HL-60 (cell line): Measurements from ENCODE around the gene NUDT2.

Experiments used
- POLR2AphosphoS5 ChIP-seq: IDR thresholded peaks from 2 replicates; pipeline ENCODE4 v1.6.1; 2012; ENCODE audit warnings: low read depth
- TF ChIP-seq, protein P1 (sequence below): IDR thresholded peaks from one replicate; pipeline ENCODE4 v1.5.1; 2011; ENCODE audit warnings: low read length, control low read depth, inconsistent platforms; ENCODE audit not compliant: insufficient read depth

GRCh38 chr9:34374339-34374738 is 45.0 kb downstream of the NUDT2 start:
- TF ChIP-seq, protein P1, sequence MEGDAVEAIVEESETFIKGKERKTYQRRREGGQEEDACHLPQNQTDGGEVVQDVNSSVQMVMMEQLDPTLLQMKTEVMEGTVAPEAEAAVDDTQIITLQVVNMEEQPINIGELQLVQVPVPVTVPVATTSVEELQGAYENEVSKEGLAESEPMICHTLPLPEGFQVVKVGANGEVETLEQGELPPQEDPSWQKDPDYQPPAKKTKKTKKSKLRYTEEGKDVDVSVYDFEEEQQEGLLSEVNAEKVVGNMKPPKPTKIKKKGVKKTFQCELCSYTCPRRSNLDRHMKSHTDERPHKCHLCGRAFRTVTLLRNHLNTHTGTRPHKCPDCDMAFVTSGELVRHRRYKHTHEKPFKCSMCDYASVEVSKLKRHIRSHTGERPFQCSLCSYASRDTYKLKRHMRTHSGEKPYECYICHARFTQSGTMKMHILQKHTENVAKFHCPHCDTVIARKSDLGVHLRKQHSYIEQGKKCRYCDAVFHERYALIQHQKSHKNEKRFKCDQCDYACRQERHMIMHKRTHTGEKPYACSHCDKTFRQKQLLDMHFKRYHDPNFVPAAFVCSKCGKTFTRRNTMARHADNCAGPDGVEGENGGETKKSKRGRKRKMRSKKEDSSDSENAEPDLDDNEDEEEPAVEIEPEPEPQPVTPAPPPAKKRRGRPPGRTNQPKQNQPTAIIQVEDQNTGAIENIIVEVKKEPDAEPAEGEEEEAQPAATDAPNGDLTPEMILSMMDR = no peak
- no peak for TF ChIP-seq POLR2AphosphoS5
